ENCODE data around the gene TTC24.
"Not testable (repeated sequence)": the region's sequence is repeated elsewhere in the genome, so short reads cannot be mapped to it uniquely, and the experiment has no call there.

Gene TTC24

GRCh38 chr1:156549390-156549789 is 30.1 kb upstream of the TTC24 start:
- no peak overlapping the region for H3K4me3 ChIP-seq (ENCODE audit: low read depth, low read length)
- TF ChIP-seq, protein P1, sequence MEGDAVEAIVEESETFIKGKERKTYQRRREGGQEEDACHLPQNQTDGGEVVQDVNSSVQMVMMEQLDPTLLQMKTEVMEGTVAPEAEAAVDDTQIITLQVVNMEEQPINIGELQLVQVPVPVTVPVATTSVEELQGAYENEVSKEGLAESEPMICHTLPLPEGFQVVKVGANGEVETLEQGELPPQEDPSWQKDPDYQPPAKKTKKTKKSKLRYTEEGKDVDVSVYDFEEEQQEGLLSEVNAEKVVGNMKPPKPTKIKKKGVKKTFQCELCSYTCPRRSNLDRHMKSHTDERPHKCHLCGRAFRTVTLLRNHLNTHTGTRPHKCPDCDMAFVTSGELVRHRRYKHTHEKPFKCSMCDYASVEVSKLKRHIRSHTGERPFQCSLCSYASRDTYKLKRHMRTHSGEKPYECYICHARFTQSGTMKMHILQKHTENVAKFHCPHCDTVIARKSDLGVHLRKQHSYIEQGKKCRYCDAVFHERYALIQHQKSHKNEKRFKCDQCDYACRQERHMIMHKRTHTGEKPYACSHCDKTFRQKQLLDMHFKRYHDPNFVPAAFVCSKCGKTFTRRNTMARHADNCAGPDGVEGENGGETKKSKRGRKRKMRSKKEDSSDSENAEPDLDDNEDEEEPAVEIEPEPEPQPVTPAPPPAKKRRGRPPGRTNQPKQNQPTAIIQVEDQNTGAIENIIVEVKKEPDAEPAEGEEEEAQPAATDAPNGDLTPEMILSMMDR (IDR thresholded peaks at IDR 0.05; ENCODE audit: low read depth, low read length) = no peak

DNA sequence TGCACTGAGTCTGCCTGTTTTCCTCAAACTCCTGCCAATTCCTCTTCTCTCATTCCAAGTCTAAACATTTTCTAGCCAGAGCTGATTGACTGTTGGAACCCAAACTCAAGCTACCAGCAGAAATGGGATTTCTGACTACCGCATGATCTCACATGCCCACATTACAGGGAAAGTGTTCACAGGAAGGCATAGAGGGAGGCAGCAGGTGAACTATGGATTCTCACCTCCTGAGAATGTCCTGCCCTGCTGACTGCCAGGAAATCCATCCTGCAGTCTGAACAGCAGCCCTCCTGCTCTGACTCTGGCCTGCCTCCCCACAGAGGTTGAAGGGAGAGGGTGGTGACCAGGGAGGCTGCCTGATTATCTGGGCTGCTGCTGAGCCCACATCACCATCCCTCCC is 29.7 kb upstream of the TTC24 start:
- TF ChIP-seq, protein P1 (IDR thresholded peaks at IDR 0.05; ENCODE audit: low read depth, low read length) = no peak

GRCh38 chr1:156550346-156550745 is 29.2 kb upstream of the TTC24 start:
- TF ChIP-seq, protein P1 (IDR thresholded peaks at IDR 0.05; ENCODE audit: low read depth, low read length) = no peak

More for the DNA sequence above, 29.7 kb upstream of the TTC24 start:
- no peak overlapping the region for H3K4me3 ChIP-seq (ENCODE audit: low read depth, low read length)

GRCh38 chr1:156551066-156551643 is 28.4 kb upstream of the TTC24 start:
- TF ChIP-seq, protein P1 (IDR thresholded peaks at IDR 0.05; ENCODE audit: low read depth, low read length) = no peak
- H3K4me3 ChIP-seq (ENCODE audit: low read depth, low read length) = no peak overlapping the region

More at GRCh38 chr1:156550346-156550745, 29.2 kb upstream of the TTC24 start:
- H3K4me3 ChIP-seq (ENCODE audit: low read depth, low read length) = no peak overlapping the region

- H3K4me3 ChIP-seq (ENCODE audit: low read depth, low read length) = no peak overlapping the region
Observed at GRCh38 chr1:156551869-156552268, 27.7 kb upstream of the TTC24 start.

GRCh38 chr1:156552518-156552917 is 27.0 kb upstream of the TTC24 start:
- no peak overlapping the region for H3K4me3 ChIP-seq (ENCODE audit: low read depth, low read length)
- TF ChIP-seq, protein P1 (IDR thresholded peaks at IDR 0.05; ENCODE audit: low read depth, low read length) = no peak

More at GRCh38 chr1:156551869-156552268, 27.7 kb upstream of the TTC24 start:
- TF ChIP-seq, protein P1 (IDR thresholded peaks at IDR 0.05; ENCODE audit: low read depth, low read length) = no peak

DNA sequence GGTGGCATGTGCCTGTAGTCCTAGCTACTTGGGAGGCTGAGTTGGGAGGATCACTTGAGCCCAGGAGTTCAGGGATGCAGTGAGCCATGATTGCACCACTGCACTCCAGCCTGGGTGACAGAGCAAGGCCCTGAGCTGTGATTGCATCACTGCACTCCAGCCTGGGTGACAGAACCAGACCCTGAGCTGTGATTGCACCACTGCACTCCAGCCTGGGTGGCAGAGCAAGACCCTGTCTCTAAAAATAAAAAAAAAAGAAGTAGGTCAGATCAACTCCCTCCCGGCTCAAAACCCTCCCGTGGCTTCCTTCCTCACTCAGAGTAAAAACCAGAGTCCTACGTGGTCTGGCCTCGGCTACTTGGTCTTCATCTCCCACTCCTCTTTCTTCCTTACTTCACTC is 26.6 kb upstream of the TTC24 start:
- not testable (repeated sequence) for H3K4me3 ChIP-seq (ENCODE audit: low read depth, low read length)

Data from WI38 (cell line).